SK-N-SH (cell line): ENCODE data around the gene MCRS1. TPM values are rescaled to one million over a fixed set of nuclear protein-coding genes. Genes with fewer than 3 reads are reported as not detected.

Experiments
- CTCF ChIA-PET: fragments of 300-600, 350-600 bp; formaldehyde crosslinking; extraction: SDS; loops from one replicate; lab custom pipeline; 2021; lab: Yijun Ruan, JAX
- POLR2A ChIA-PET: fragments of 350-600 bp; sonication (Branson Sonifier 250); formaldehyde crosslinking; extraction: SDS; loops from one replicate; lab custom pipeline; 2020; ENCODE audit warnings: antibody characterized with exemption, inconsistent platforms; lab: Yijun Ruan, JAX
- DNase-seq: peaks from one replicate; pipeline ENCODE4 v3.0.0; 2012
- H2AFZ ChIP-seq: fragments of 200-600 bp; sonication (generic); 2 replicates; pipeline ENCODE4 v1.8.1; 2016; ENCODE audit warnings: antibody characterized with exemption, mild to moderate bottlenecking, low read depth
- H3F3A ChIP-seq: fragments of 200-600 bp; sonication (generic); replicated peaks from 2 replicates; pipeline ENCODE3; 2016; ENCODE audit warnings: antibody characterized with exemption, mild to moderate bottlenecking; ENCODE audit not compliant: insufficient read depth
- H3K27ac ChIP-seq, 2 experiments: fragments of 200-500 bp in 1 of 2; fragments of 200-600 bp in 1 of 2; sonication (Bioruptor generic) in 1 of 2; sonication (generic), shearing (Covaris generic) in 1 of 2; 2 replicates each; pipeline versions ENCODE4 v1.5.1 to v1.6.1; 2014 to 2016; ENCODE audit warnings: low read depth in 2 of 2, inconsistent platforms in 1 of 2, low read length in 1 of 2, mild to moderate bottlenecking in 1 of 2, mixed read lengths in 1 of 2
- H3K27me3 ChIP-seq: fragments of 200-600 bp; sonication (generic), shearing (Covaris generic); 2 replicates; pipeline ENCODE4 v1.6.1; 2016; ENCODE audit warnings: mixed run types; ENCODE audit not compliant: insufficient read depth
- H3K36me3 ChIP-seq, 2 experiments: fragments of 200-500 bp in 1 of 2; fragments of 200-600 bp in 1 of 2; sonication (Bioruptor generic) in 1 of 2; sonication (generic) in 1 of 2; replicated peaks in 1 of 2; 2 replicates each; pipeline versions ENCODE3 to v1.5.1; 2014 to 2016; ENCODE audit warnings: low read length in 1 of 2, mild to moderate bottlenecking in 1 of 2; ENCODE audit not compliant: insufficient read depth in 2 of 2, control insufficient read depth in 1 of 2
- H3K4me1 ChIP-seq, 2 experiments: fragments of 200-500 bp in 1 of 2; fragments of 200-600 bp in 1 of 2; sonication (Bioruptor generic) in 1 of 2; sonication (generic), shearing (Covaris generic) in 1 of 2; 2 replicates each; pipeline versions ENCODE4 v1.5.1 to v1.6.1; 2014 to 2016; ENCODE audit warnings: low read depth in 1 of 2, low read length in 1 of 2, mixed run types in 1 of 2; ENCODE audit not compliant: insufficient read depth in 2 of 2, control insufficient read depth in 1 of 2
- H3K4me2 ChIP-seq: fragments of 200-600 bp; sonication (generic), shearing (Covaris generic); 2 replicates; pipeline ENCODE4 v1.6.1; 2017; ENCODE audit warnings: mixed run types
- H3K4me3 ChIP-seq, 2 experiments: fragments of 200-500 bp in 1 of 2; fragments of 200-600 bp in 1 of 2; sonication (Bioruptor generic) in 1 of 2; sonication (generic), shearing (Covaris generic) in 1 of 2; 2 replicates each; pipeline versions ENCODE4 v1.5.1 to v1.8.1; 2014 to 2016; ENCODE audit warnings: low read depth in 2 of 2, inconsistent platforms in 1 of 2, low read length in 1 of 2, mild to moderate bottlenecking in 1 of 2, mixed read lengths in 1 of 2, moderate library complexity in 1 of 2
- H3K79me2 ChIP-seq: fragments of 200-600 bp; sonication (generic); 2 replicates; pipeline ENCODE4 v1.8.1; 2017; ENCODE audit warnings: mild to moderate bottlenecking; ENCODE audit not compliant: insufficient read depth
- H3K9ac ChIP-seq: fragments of 200-600 bp; sonication (generic); 2 replicates; pipeline ENCODE4 v1.6.1; 2017; ENCODE audit warnings: mixed run types
- H3K9me2 ChIP-seq: fragments of 200-600 bp; sonication (generic); 2 replicates; pipeline ENCODE4 v1.6.1; 2017; ENCODE audit warnings: mixed run types
- H3K9me3 ChIP-seq: fragments of 200-600 bp; sonication (generic); 2 replicates; pipeline ENCODE4 v1.6.1; 2017; ENCODE audit warnings: mixed run types, mild to moderate bottlenecking, moderate library complexity
- H4K20me1 ChIP-seq: fragments of 200-600 bp; sonication (generic); 2 replicates; pipeline ENCODE4 v1.6.1; 2017; ENCODE audit warnings: mild to moderate bottlenecking, mixed run types; ENCODE audit not compliant: insufficient read depth
- CHD2 ChIP-seq: fragments of 150-350 bp; IDR thresholded peaks from 2 replicates; pipeline ENCODE4 v1.6.1; 2018; ENCODE audit warnings: low read length; ENCODE audit not compliant: partially characterized antibody
- CTCF ChIP-seq: fragments of 200-600 bp; sonication (generic); IDR thresholded peaks from 2 replicates; pipeline ENCODE4 v1.6.1; 2017; ENCODE audit warnings: antibody characterized with exemption, mild to moderate bottlenecking, moderate library complexity
- ELF1 ChIP-seq: IDR thresholded peaks from 2 replicates; pipeline ENCODE4 v1.4.0; 2012
- EP300 ChIP-seq, 2 experiments: IDR thresholded peaks; 2 replicates each; pipeline versions ENCODE4 v1.4.0 to v1.6.1; 2012; ENCODE audit warnings: borderline replicate concordance in 1 of 2, low read depth in 1 of 2, low read length in 1 of 2
- FOXJ3 ChIP-seq: sonication (generic); formaldehyde crosslinking; IDR thresholded peaks from 2 replicates; pipeline ENCODE4 v1.5.1; 2020; ENCODE audit warnings: mild to moderate bottlenecking, missing genetic modification reagents
- GABPA ChIP-seq: IDR thresholded peaks from 2 replicates; pipeline ENCODE4 v1.4.0; 2012; ENCODE audit warnings: low read depth, mild to moderate bottlenecking
- GATA2 ChIP-seq: sonication (generic); formaldehyde crosslinking; IDR thresholded peaks from 2 replicates; pipeline ENCODE4 v1.5.0; 2020; ENCODE audit warnings: mild to moderate bottlenecking, missing genetic modification reagents
- JUND ChIP-seq: IDR thresholded peaks from 2 replicates; pipeline ENCODE4 v1.4.0; 2012
- MAX ChIP-seq: IDR thresholded peaks from 2 replicates; pipeline ENCODE4 v1.4.0; 2012; ENCODE audit warnings: low read depth
- MEF2A ChIP-seq: IDR thresholded peaks from 2 replicates; pipeline ENCODE4 v1.4.0; 2012; ENCODE audit warnings: low read depth, borderline replicate concordance
- NFIC ChIP-seq: IDR thresholded peaks from 2 replicates; pipeline ENCODE4 v1.4.0; 2012; ENCODE audit warnings: borderline replicate concordance
- POLR2AphosphoS5 ChIP-seq: IDR thresholded peaks from 2 replicates; pipeline ENCODE4 v1.6.1; 2012; ENCODE audit warnings: low read depth, low read length
- RCOR1 ChIP-seq: fragments of 150-350 bp; IDR thresholded peaks from 2 replicates; pipeline ENCODE4 v1.6.1; 2017; ENCODE audit warnings: antibody characterized with exemption, low read length
- RXRA ChIP-seq: IDR thresholded peaks from 2 replicates; pipeline ENCODE4 v1.4.0; 2012; ENCODE audit warnings: low read depth, mild to moderate bottlenecking, borderline replicate concordance
- SIN3A ChIP-seq: IDR thresholded peaks from 2 replicates; pipeline ENCODE4 v1.6.1; 2012; ENCODE audit warnings: low read depth, mild to moderate bottlenecking, low read length, moderate library complexity, borderline replicate concordance
- SMC3 ChIP-seq: IDR thresholded peaks from 2 replicates; pipeline ENCODE4 v1.6.1; 2012; ENCODE audit warnings: low read depth, low read length, improper control_type of control experiment
- TAF1 ChIP-seq: IDR thresholded peaks from 2 replicates; pipeline ENCODE4 v1.6.1; 2012; ENCODE audit warnings: low read depth, mild to moderate bottlenecking, low read length, moderate library complexity, borderline replicate concordance
- TCF12 ChIP-seq: IDR thresholded peaks from 2 replicates; pipeline ENCODE4 v1.4.0; 2012
- TEAD4 ChIP-seq: IDR thresholded peaks from 2 replicates; pipeline ENCODE4 v1.4.0; 2012; ENCODE audit warnings: mild to moderate bottlenecking, borderline replicate concordance; ENCODE audit not compliant: insufficient read depth
- USF1 ChIP-seq: IDR thresholded peaks from 2 replicates; pipeline ENCODE4 v1.4.0; 2012; ENCODE audit warnings: low read depth, borderline replicate concordance
- USF2 ChIP-seq: fragments of 150-350 bp; IDR thresholded peaks from 2 replicates; pipeline ENCODE4 v1.6.1; 2017; ENCODE audit warnings: antibody characterized with exemption, low read length, low read depth, borderline replicate concordance
- YY1 ChIP-seq: IDR thresholded peaks from 2 replicates; pipeline ENCODE4 v1.4.0; 2012; ENCODE audit warnings: low read depth, mild to moderate bottlenecking
- WGBS: methylation state at CpG from one replicate; pipeline ENCODE4 v1.1.6; 2017; ENCODE audit warnings: low lambda C conversion rate; 5-methylcytosine and 5-hydroxymethylcytosine counted together
- polyA plus RNA-seq, 3 experiments: library from polyadenylated mRNA; depleted of rRNA; stranded (reverse); fragments of >200 nt; gene quantifications; 2 replicates each; pipeline ENCODE4 v1.2.3, GENCODE V29; 2012

The MCRS1 gene
- polyA plus RNA-seq, 1 of the 3 experiments (the other 2 are of a cell fraction), result 107 TPM

GRCh38 chr12:49557187-49557916 lies 10.6 kb downstream of the MCRS1 start:
- TF ChIP-seq ELF1, result no peak
- no peak for TF ChIP-seq EP300 (IDR thresholded peaks at IDR 0.05; ENCODE audit: borderline replicate concordance in 1 of 2, low read depth in 1 of 2, low read length in 1 of 2)
- TF ChIP-seq YY1, result no peak
- TF ChIP-seq TCF12, result no peak
- TF ChIP-seq RXRA, result no peak
- no peak for TF ChIP-seq TAF1
- no peak for TF ChIP-seq POLR2AphosphoS5
- TF ChIP-seq USF1, result no peak
- no peak for TF ChIP-seq MEF2A
- TF ChIP-seq SIN3A, result no peak
- no peak for TF ChIP-seq GATA2 (CRISPR knock-in tag)
- TF ChIP-seq, all 33 proteins: peak for 0
- H3K27me3 ChIP-seq, result no peaks in the 10 kb centered on the region
- no peaks in the 10 kb centered on the region for H3K9me2 ChIP-seq
- peaks cover 5% of the 10 kb centered on the region for H3F3A ChIP-seq
- ChIA-PET CTCF (interaction anchor here (0.6 to 9.9 kb wide), 7 partner anchors 12 to 215 kb away, joined by 3 to 76 read pairs (median 3); no protein-coding TSS in a partner anchor), POLR2A (interaction anchor here (1.4 kb wide), 1 partner anchor 10 kb away, joined by 4 read pairs; no protein-coding TSS in a partner anchor)
- DNase-seq, result peak; percentile 33
- H3K4me1 ChIP-seq, result no peaks in the 10 kb centered on the region
- H3K9ac ChIP-seq, result no peak overlapping the region
- no peaks in the 10 kb centered on the region for H4K20me1 ChIP-seq
- peaks cover 15 to 45% of the 10 kb centered on the region in 2 experiments for H3K36me3 ChIP-seq
- H3K27ac ChIP-seq, result no peak overlapping the region
- WGBS, result 86% methylated on average over 10 of the region's 18 CpGs
- no peak overlapping the region for H3K4me3 ChIP-seq
- H3K9me3 ChIP-seq, result no peaks in the 10 kb centered on the region
- no peaks in the 10 kb centered on the region for H3K79me2 ChIP-seq
- no peak overlapping the region for H3K4me2 ChIP-seq
- no peak overlapping the region for H2AFZ ChIP-seq

- Histone ChIP-seq H2AFZ (no peak overlapping the region), H3K4me1 (no peaks in the 10 kb centered on the region; a peak in 1 of 4 replicates), H3K9ac (no peak overlapping the region), H3K4me3 (no peak overlapping the region), H3K36me3 (peaks cover 9 to 40% of the 10 kb centered on the region in 2 experiments), H3K27ac (no peak overlapping the region), H3K9me2 (no peaks in the 10 kb centered on the region), H3K79me2 (no peaks in the 10 kb centered on the region), H3K9me3 (no peaks in the 10 kb centered on the region), H4K20me1 (no peaks in the 10 kb centered on the region), H3K27me3 (no peaks in the 10 kb centered on the region), H3F3A (peaks cover 5% of the 10 kb centered on the region), H3K4me2 (no peak overlapping the region)
- ChIA-PET CTCF (interaction anchor here (0.7 to 9.9 kb wide), 6 partner anchors 11 to 214 kb away, joined by 3 to 76 read pairs (median 4); no protein-coding TSS in a partner anchor), POLR2A (no interaction called here)
- DNase-seq, result peak; percentile 10
- WGBS, result 94% methylated on average over 7 of the region's 12 CpGs
- TF ChIP-seq TEAD4, result no peak
- no peak for TF ChIP-seq MAX
- TF ChIP-seq EP300 (IDR thresholded peaks at IDR 0.05; ENCODE audit: borderline replicate concordance in 1 of 2, low read depth in 1 of 2, low read length in 1 of 2), result no peak
- TF ChIP-seq CTCF, result no peak
- no peak for TF ChIP-seq TAF1
- TF ChIP-seq GABPA, result no peak
- no peak for TF ChIP-seq RCOR1
- TF ChIP-seq CHD2, result no peak
- TF ChIP-seq YY1, result no peak
- no peak for TF ChIP-seq NFIC
- TF ChIP-seq USF1, result no peak
- TF ChIP-seq JUND, result no peak
- TF ChIP-seq SMC3, result no peak
- TF ChIP-seq USF2, result no peak
- no peak for TF ChIP-seq FOXJ3
These were observed 11.4 kb downstream of the MCRS1 start for GRCh38 chr12:49556391-49557186.
